ENCODE results near the gene SMOC2.

Gene SMOC2

GRCh38 chr6:168611691-168612090 is 170.7 kb downstream of the SMOC2 start (continued):
- TF ChIP-seq PRDM10 (tag by site-specific recombination; IDR thresholded peaks at IDR 0.05): no peak
- no peak for TF ChIP-seq GLIS2 (tag by site-specific recombination; IDR thresholded peaks at IDR 0.05)
- no peak for TF ChIP-seq ZNF404 (tag by site-specific recombination; IDR thresholded peaks at IDR 0.05)
- no peak for TF ChIP-seq SP7 (tag by site-specific recombination; IDR thresholded peaks at IDR 0.05)
- TF ChIP-seq PRDM2 (tag by site-specific recombination; IDR thresholded peaks at IDR 0.05; ENCODE audit: borderline replicate concordance): no peak
- no peak for TF ChIP-seq KLF10 (tag by site-specific recombination; IDR thresholded peaks at IDR 0.05)

- Histone ChIP-seq H3K27ac (ENCODE audit: extremely low read depth, low read depth, low read length) (no peak overlapping the region), H3K9me3 (ENCODE audit: control insufficient read depth, insufficient read depth, low read depth, low read length) (no peaks in the 10 kb centered on the region), H3K4me1 (ENCODE audit: control insufficient read depth, insufficient read depth, low read length) (no peaks in the 10 kb centered on the region), H3K4me3 (ENCODE audit: low read depth, low read length) (no peak overlapping the region), H3K36me3 (ENCODE audit: control insufficient read depth in 2 of 2, insufficient read depth in 1 of 2, low read length in 2 of 2) (no peaks in the 10 kb centered on the region)
- POLR2A ChIA-PET: no interaction called here
- CTCF ChIA-PET: no interaction called here
- no peak for TF ChIP-seq HIC1 (tag by site-specific recombination; IDR thresholded peaks at IDR 0.05)
- TF ChIP-seq ZNF146 (tag by site-specific recombination; IDR thresholded peaks at IDR 0.05): no peak
- TF ChIP-seq ZNF221 (tag by site-specific recombination; IDR thresholded peaks at IDR 0.05; ENCODE audit: borderline replicate concordance): no peak
- TF ChIP-seq ZNF121 (tag by site-specific recombination; IDR thresholded peaks at IDR 0.05): no peak
- no peak for TF ChIP-seq ZNF704 (tag by site-specific recombination; IDR thresholded peaks at IDR 0.05)
- no peak for TF ChIP-seq ZNF391 (tag by site-specific recombination; IDR thresholded peaks at IDR 0.05; ENCODE audit: borderline replicate concordance, low read depth)
- no peak for TF ChIP-seq ZNF37A (tag by site-specific recombination; IDR thresholded peaks at IDR 0.05)
- no peak for TF ChIP-seq ZBTB44 (tag by site-specific recombination; IDR thresholded peaks at IDR 0.05)
- no peak for TF ChIP-seq ZNF280C (tag by site-specific recombination; IDR thresholded peaks at IDR 0.05)
- TF ChIP-seq ZNF837 (tag by site-specific recombination; IDR thresholded peaks at IDR 0.05): no peak
- no peak for TF ChIP-seq ZNF600 (tag by site-specific recombination; IDR thresholded peaks at IDR 0.05)
- no peak for TF ChIP-seq ZNF184 (tag by site-specific recombination; IDR thresholded peaks at IDR 0.05)
- no peak for TF ChIP-seq GFI1B (tag by site-specific recombination; IDR thresholded peaks at IDR 0.05)
These were observed 171.6 kb downstream of the SMOC2 start for GRCh38 chr6:168612586-168612985.

Measured in HEK293 (cell line).